Islet precursor cell (in vitro differentiated cells): ENCODE results near the gene PSME4.
"Not testable (repeated sequence)": the region's sequence is repeated elsewhere in the genome, so short reads cannot be mapped to it uniquely, and the experiment has no call there.

ENCODE experiments used
- DNase-seq: peaks from one replicate; pipeline ENCODE4 v3.0.0-alpha.2; 2018

PSME4 gene

DNA sequence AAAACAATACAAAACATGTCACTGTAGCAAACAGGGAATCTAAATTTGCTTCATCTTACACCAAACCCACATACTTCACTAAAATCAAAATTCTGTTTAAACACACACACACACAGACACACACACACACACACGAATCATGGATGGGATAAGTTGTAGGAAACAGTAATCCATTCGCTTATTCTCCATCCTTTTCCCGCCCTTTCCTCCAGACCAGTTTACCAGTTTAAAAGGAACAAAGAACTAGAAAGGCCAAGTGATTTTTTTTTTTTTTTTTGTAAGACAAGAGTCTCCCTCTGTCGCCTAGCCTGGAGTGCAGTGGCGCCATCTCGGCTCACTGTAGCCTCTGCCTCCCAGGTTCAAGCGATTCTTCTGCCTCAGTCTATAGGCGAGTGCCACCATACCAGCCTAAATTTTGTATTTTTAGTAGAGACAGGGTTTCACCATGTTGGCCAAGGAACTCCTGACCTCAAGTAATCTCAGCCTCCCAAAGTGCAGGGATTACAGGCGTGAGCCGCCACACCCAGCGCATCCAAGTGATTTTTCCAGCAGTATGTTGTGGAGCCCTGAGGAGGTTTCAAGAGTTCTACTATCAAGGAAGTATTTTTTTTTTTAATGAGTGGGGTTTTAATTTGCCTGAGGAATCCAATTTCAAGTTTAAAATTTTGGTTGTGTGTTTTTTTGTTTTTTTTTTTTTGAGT lies 5.7 kb downstream of the PSME4 start:
- DNase-seq = no peak

DNA sequence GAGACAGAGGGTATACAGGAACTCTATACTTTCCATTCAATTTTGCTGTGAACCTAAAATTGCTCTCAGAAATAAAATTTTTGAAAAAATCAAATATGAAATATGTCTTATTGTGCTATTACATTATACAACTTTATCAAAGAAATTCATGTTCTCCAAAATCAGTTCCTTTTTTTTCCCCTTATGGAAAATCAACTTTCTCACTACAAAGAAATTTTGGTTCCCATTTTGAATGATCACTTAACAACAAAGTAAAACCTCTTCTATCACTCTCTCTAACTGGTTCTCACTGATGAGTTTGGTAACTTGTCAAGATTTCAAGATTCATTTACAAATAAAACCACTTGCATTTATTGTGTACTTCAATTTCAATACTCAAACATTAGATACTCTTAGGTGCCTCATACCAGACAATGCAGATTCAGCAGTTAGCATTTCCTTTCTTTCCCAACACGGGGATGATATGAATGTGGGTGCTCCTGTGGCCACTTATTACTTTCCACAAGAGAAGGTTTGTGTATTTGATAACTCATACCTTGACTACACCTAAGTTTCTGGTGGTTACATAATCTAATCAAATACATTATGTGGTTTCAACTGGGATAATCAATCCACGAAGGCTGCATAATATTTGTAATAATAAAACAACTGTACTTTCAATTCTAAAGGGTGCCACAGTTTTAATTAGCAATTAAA lies 6.4 kb downstream of the PSME4 start:
- DNase-seq = no peak

- DNase-seq = not testable (repeated sequence)
Observed at GRCh38 chr2:53961478-53962216, 9.1 kb downstream of the PSME4 start.

GRCh38 chr2:53960476-53960875 lies 10.3 kb downstream of the PSME4 start:
- no peak for DNase-seq

DNA sequence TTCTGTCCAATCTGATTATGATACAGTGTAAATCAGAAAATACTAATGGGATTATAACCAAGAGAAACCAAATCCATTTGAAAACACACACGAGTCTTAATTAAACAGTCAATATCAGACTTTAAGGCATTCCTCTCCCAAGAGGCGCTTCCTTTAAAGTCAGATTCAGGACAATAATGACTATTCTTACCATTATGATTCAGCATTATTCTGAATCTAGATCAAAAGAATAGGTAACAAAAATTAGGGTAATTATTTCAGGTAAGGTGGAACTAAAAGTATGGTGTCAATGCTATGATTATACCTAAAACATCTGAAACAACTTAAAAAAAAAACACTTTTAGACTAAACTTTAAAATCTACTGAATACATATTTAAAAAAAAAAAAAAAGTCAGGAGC lies 12.3 kb downstream of the PSME4 start:
- no peak for DNase-seq

DNA sequence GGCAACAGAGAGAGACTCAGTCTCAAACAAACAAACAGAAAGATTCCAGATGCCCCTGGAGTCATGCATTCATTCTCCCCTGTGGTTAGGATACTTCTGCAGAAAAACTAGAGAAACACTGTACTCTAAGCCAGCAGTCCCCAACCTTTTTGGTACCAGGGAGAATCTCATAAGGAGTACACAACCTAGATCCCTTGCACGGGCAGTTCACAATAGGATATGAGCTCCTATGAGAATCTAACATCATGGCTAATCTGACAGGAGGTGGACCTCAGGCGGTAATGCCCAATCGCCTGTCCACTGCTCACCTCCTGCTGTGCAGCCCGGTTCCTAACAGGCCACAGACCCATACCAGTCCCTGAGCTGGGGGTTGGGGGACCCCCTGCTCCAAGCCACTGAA lies 18.3 kb downstream of the PSME4 start:
- DNase-seq = no peak

DNA sequence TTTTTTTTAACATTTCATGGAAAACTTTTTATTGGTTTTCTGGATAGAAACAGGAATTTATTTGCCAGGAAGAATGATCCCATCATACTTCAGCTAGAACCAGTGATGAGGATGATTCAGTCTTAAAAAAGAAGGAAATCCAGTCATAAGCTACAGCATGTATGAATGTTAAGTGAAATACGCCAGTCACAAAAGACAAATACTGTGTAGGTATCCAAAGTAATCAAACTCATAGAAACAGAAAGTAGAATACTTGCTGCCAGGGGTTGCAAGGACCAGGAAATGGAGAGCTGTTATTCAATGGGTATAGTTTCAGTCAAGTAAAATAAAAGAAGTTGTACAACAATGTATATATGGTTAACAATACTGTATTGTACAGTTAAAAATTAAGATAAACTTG lies 21.3 kb downstream of the PSME4 start:
- DNase-seq = no peak

DNA sequence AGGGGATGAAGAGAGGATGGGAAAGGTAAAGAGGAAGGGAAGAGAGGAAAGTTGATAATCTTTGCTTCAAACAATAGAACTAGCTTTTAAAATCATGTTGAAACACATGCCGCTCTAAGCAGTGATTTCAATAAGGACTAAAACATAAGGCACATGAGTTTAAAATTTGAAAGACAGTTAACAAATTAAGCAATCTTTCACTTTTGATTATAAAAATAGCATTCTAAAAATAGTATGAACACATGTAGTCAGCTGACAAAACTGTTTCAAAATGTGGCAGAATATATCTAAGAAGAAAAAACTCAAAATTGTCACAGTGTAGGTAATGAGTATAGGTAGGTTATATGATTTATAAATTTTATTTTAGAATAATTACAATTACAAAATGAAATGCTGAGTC lies 25.3 kb downstream of the PSME4 start:
- DNase-seq = no peak

- DNase-seq = no peak
Observed at GRCh38 chr2:53944542-53944941, 26.3 kb downstream of the PSME4 start.

GRCh38 chr2:53942280-53942679 lies 28.5 kb downstream of the PSME4 start:
- DNase-seq = no peak

DNA sequence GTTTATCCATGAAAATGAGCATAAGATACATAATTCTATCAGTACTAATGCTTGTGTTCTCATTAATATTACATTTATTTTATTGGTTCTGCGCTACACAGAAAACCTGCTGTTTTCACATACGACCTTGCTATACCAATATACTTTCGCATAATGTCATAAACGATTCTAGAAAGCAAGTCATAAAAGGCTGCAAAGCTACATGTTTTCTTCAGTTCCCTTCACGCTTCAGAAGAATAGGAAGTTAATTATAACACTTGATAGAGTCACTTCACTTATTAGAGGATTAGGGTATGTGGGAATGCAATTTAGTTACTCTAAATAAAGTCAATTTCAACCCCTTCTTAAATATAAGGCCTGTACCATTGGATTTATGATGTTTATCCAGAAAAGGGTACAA lies 29.0 kb downstream of the PSME4 start:
- DNase-seq = no peak

DNA sequence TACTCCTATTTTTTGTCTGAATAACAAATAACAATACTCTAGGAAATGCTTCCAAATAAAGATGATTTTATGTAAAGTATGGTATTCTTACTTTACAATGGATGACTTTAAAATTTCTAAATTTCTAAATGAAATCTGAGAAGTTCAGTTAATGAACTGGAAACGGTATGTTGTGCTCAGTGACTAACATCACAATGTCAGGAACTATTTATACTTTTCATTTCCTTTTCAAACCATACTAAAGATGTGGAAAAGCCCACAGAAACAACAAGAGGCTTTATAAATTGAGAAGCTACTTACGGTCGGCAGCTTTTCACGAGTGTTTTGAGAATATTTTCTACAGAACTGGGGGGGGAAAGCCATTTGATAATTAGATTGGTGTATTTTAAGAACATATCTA lies 31.1 kb downstream of the PSME4 start:
- DNase-seq = no peak

GRCh38 chr2:53938904-53939303 lies 31.9 kb downstream of the PSME4 start:
- DNase-seq = no peak

DNA sequence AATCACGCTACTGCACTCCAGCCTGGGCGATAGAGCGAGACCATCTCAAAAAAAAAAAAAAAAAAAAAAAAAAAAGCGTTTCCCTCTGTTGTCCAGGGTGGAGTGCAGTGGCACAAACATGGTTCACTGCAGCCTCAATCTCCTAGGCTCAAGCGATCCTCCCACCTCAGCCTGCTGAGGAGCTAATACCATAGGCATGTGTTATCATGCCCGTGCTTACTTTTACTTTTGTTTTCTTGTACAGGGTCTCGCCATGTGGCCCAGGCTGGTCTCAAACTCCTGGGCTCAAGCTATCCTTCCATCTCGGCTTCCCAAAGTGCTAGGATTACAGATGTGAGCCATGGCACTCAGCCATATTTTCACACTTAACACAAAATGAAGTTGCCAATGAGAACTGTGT lies 37.5 kb downstream of the PSME4 start:
- DNase-seq = no peak

- DNase-seq = not testable (repeated sequence)
Observed at GRCh38 chr2:53926321-53926720, 44.5 kb downstream of the PSME4 start.

DNA sequence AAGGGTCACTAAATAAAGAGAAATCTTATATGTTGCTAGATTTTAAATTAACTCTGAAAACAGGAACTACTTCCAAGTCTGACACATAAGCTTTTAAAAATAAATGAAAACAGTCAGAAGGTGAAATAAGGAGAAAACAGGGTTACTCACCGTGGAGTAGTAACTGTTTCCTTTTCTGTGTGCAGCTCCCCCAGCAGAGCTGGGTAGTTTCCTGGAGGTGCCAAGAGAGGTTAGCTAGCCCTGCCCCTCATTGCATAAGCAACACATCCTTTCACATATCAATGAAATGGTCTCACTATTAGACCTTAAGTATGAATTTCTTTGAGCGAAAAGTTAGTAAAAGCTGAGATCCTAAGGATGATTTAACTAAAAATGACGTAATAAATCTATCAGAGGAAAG lies 57.1 kb downstream of the PSME4 start:
- no peak for DNase-seq

- no peak for DNase-seq
Observed at GRCh38 chr2:53911434-53912189, 59.2 kb downstream of the PSME4 start.

DNA sequence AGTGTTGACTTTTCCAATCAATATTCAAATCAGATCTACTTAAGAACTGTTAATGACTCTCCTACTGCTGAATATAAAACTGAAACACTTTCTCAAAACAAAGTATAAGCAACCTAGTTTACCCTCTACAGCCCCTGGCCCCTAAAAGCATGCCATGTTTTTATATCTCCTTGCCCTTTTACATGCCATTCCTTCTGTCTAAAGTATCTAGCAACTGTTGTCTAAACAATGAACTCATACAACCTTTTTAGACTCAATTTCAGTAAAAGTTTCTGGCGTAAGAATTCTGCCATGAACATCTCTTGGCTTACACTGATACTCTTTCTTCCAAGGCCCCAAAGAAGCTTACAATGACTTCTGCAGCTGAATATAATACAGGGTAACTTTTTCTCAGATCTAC lies 63.2 kb downstream of the PSME4 start:
- DNase-seq = no peak

- DNase-seq = no peak
Observed at GRCh38 chr2:53905396-53905795, 65.4 kb downstream of the PSME4 start.

GRCh38 chr2:53903011-53903410 lies 67.8 kb downstream of the PSME4 start:
- no peak for DNase-seq

DNA sequence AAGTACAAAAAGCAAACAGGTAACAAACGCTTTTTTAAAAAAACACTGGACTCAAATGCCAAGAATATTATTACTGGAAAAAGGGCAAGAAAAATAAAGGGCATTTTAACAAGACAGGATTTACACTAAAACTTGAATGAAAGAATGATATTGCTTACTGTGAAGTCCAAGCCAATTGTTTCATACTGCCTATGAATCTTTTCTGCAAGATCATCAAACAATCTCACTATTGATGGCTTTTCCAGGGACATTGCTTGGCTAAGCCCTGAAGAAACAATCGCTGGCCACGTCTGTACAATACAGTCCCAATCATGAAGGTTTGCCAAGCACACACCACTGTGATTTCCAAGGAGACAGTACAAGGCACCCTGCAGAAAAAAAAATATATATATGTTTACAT lies 69.6 kb downstream of the PSME4 start:
- no peak for DNase-seq

DNA sequence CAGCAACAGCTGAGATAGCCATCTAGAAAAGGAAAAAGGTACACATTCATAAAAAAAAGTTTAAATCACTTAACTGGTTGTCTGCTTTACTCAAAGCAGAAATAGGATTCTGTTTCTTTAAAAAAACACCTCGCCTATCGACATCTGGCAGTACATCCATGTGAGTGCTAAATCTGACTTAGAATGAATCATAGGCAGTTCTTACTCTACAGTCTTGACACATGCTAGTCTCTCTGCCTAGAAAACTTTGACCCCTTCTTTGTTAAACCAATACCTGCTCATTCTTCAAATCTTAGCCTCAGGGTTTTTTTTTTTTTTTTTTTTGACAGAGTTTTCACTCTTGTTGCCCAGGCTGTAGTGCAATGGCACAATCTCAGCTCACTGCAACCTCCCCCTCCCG lies 73.9 kb downstream of the PSME4 start:
- DNase-seq = no peak
